Measurements from ENCODE around the gene KDM4D.
"Not testable (repeated sequence)": the region's sequence is repeated elsewhere in the genome, so short reads cannot be mapped to it uniquely, and the experiment has no call there.

The KDM4D gene

GRCh38 chr11:95011376-95011775 is 37.9 kb downstream of the KDM4D start:
- no peaks in the 10 kb centered on the region for H3K27me3 ChIP-seq (ENCODE audit: low read length)
- no peaks in the 10 kb centered on the region for H3K79me2 ChIP-seq (ENCODE audit: insufficient read depth, low read length)
- H3F3A ChIP-seq (ENCODE audit: insufficient read depth), result no peaks in the 10 kb centered on the region
- H2AFZ ChIP-seq (ENCODE audit: low read depth, low read length, severe bottlenecking), result no peak overlapping the region
- no peaks in the 10 kb centered on the region for H3K9me3 ChIP-seq (ENCODE audit: insufficient read depth, low read length)
- no peaks in the 10 kb centered on the region for H3K9me2 ChIP-seq (replicated peaks; ENCODE audit: insufficient read depth, low read length)
- H3K4me3 ChIP-seq (ENCODE audit: insufficient read depth, low read length, poor library complexity, severe bottlenecking), result no peak overlapping the region
- H3K9ac ChIP-seq (ENCODE audit: low read length), result no peak overlapping the region
- TF ChIP-seq CTCF (IDR thresholded peaks at IDR 0.05; ENCODE audit: insufficient read depth, low read length, poor library complexity, severe bottlenecking) (no peak), EZH2phosphoT487 (conservative IDR thresholded peaks at IDR 0.05; ENCODE audit: low read length) (no peak)
- no peak overlapping the region for H3K27ac ChIP-seq (ENCODE audit: low read depth, low read length)
- H3K4me2 ChIP-seq (ENCODE audit: low read depth, low read length, poor library complexity, severe bottlenecking), result no peak overlapping the region
- no peaks in the 10 kb centered on the region for H3K36me3 ChIP-seq (ENCODE audit: low read length)
- no peaks in the 10 kb centered on the region for H4K20me1 ChIP-seq (ENCODE audit: low read depth, low read length)

GRCh38 chr11:95014184-95014821 is 40.8 kb downstream of the KDM4D start:
- Histone ChIP-seq H3K79me2 (ENCODE audit: insufficient read depth, low read length) (no peaks in the 10 kb centered on the region), H4K20me1 (ENCODE audit: low read depth, low read length) (no peaks in the 10 kb centered on the region), H3K4me2 (ENCODE audit: low read depth, low read length, poor library complexity, severe bottlenecking) (no peak overlapping the region), H3K9ac (ENCODE audit: low read length) (no peak overlapping the region), H3K27ac (ENCODE audit: low read depth, low read length) (no peak overlapping the region), H3F3A (ENCODE audit: insufficient read depth) (no peaks in the 10 kb centered on the region), H3K36me3 (ENCODE audit: low read length) (no peaks in the 10 kb centered on the region), H3K27me3 (ENCODE audit: low read length) (no peaks in the 10 kb centered on the region), H2AFZ (ENCODE audit: low read depth, low read length, severe bottlenecking) (no peak overlapping the region), H3K4me3 (ENCODE audit: insufficient read depth, low read length, poor library complexity, severe bottlenecking) (no peak overlapping the region), H3K9me3 (ENCODE audit: insufficient read depth, low read length) (no peaks in the 10 kb centered on the region), H3K9me2 (replicated peaks; ENCODE audit: insufficient read depth, low read length) (no peaks in the 10 kb centered on the region)
- TF ChIP-seq CTCF (IDR thresholded peaks at IDR 0.05; ENCODE audit: insufficient read depth, low read length, poor library complexity, severe bottlenecking), result no peak
- no peak for TF ChIP-seq EZH2phosphoT487 (conservative IDR thresholded peaks at IDR 0.05; ENCODE audit: low read length)

- no peaks in the 10 kb centered on the region for H3K79me2 ChIP-seq (ENCODE audit: insufficient read depth, low read length)
- no peak overlapping the region for H3K4me2 ChIP-seq (ENCODE audit: low read depth, low read length, poor library complexity, severe bottlenecking)
- no peaks in the 10 kb centered on the region for H4K20me1 ChIP-seq (ENCODE audit: low read depth, low read length)
- H3K27me3 ChIP-seq (ENCODE audit: low read length), result no peaks in the 10 kb centered on the region
- no peaks in the 10 kb centered on the region for H3K9me2 ChIP-seq (replicated peaks; ENCODE audit: insufficient read depth, low read length)
- no peak overlapping the region for H2AFZ ChIP-seq (ENCODE audit: low read depth, low read length, severe bottlenecking)
- H3K27ac ChIP-seq (ENCODE audit: low read depth, low read length), result no peak overlapping the region
- no peaks in the 10 kb centered on the region for H3K36me3 ChIP-seq (ENCODE audit: low read length)
- no peaks in the 10 kb centered on the region for H3K9me3 ChIP-seq (ENCODE audit: insufficient read depth, low read length)
- no peak overlapping the region for H3K4me3 ChIP-seq (ENCODE audit: insufficient read depth, low read length, poor library complexity, severe bottlenecking)
- no peak overlapping the region for H3K9ac ChIP-seq (ENCODE audit: low read length)
- no peak for TF ChIP-seq CTCF (IDR thresholded peaks at IDR 0.05; ENCODE audit: insufficient read depth, low read length, poor library complexity, severe bottlenecking)
- no peak for TF ChIP-seq EZH2phosphoT487 (conservative IDR thresholded peaks at IDR 0.05; ENCODE audit: low read length)
- no peaks in the 10 kb centered on the region for H3F3A ChIP-seq (ENCODE audit: insufficient read depth)
These were observed 42.6 kb downstream of the KDM4D start for GRCh38 chr11:95016139-95016538.

- H2AFZ ChIP-seq (ENCODE audit: low read depth, low read length, severe bottlenecking), result not testable (repeated sequence)
These were observed 48.0 kb downstream of the KDM4D start for GRCh38 chr11:95021468-95021867.

More at GRCh38 chr11:95021468-95021867, 48.0 kb downstream of the KDM4D start:
- H3K79me2 ChIP-seq (ENCODE audit: insufficient read depth, low read length); H3K4me3 ChIP-seq (ENCODE audit: insufficient read depth, low read length, poor library complexity, severe bottlenecking); H3K9me3 ChIP-seq (ENCODE audit: insufficient read depth, low read length); H4K20me1 ChIP-seq (ENCODE audit: low read depth, low read length); H3F3A ChIP-seq (ENCODE audit: insufficient read depth); H3K9ac ChIP-seq (ENCODE audit: low read length); H3K9me2 ChIP-seq (replicated peaks; ENCODE audit: insufficient read depth, low read length); H3K27me3 ChIP-seq (ENCODE audit: low read length); H3K36me3 ChIP-seq (ENCODE audit: low read length); H3K4me2 ChIP-seq (ENCODE audit: low read depth, low read length, poor library complexity, severe bottlenecking); H3K27ac ChIP-seq (ENCODE audit: low read depth, low read length): not testable (repeated sequence)

All from SU-DHL-6 (cell line).